Karpas-422 (cell line): Measurements from ENCODE around the gene OARD1. TPM values are rescaled to one million over a fixed set of nuclear protein-coding genes. Genes with fewer than 3 reads are reported as not detected.
"Not testable (repeated sequence)": the region's sequence is repeated elsewhere in the genome, so short reads cannot be mapped to it uniquely, and the experiment has no call there.

Experiments used
- DNase-seq: peaks from one replicate; pipeline ENCODE4 v3.0.0-alpha.2; 2015
- H2AFZ ChIP-seq: fragments of 200-600 bp; sonication (generic); 2 replicates; pipeline ENCODE4 v1.6.1; 2014; ENCODE audit warnings: antibody characterized with exemption, low read length, mixed read lengths
- H3K27ac ChIP-seq: fragments of 200-600 bp; sonication (generic); 2 replicates; pipeline ENCODE4 v1.5.1; 2014; ENCODE audit warnings: mild to moderate bottlenecking, low read length, moderate library complexity
- H3K27me3 ChIP-seq: fragments of 200-600 bp; sonication (generic); 2 replicates; pipeline ENCODE4 v1.6.1; 2014; ENCODE audit warnings: low read length, mixed read lengths
- H3K36me3 ChIP-seq: fragments of 200-600 bp; sonication (generic); 2 replicates; pipeline ENCODE4 v1.6.1; 2014; ENCODE audit warnings: low read length, mixed read lengths; ENCODE audit not compliant: insufficient read depth
- H3K4me1 ChIP-seq: fragments of 200-600 bp; sonication (generic); 2 replicates; pipeline ENCODE4 v1.6.1; 2014; ENCODE audit warnings: mild to moderate bottlenecking, low read length, mixed read lengths
- H3K4me2 ChIP-seq: fragments of 200-600 bp; sonication (generic); 2 replicates; pipeline ENCODE4 v1.6.1; 2014; ENCODE audit warnings: low read length, low read depth, mild to moderate bottlenecking; ENCODE audit not compliant: poor library complexity, severe bottlenecking
- H3K4me3 ChIP-seq: fragments of 200-600 bp; sonication (generic); 2 replicates; pipeline ENCODE4 v1.5.1; 2014; ENCODE audit warnings: mild to moderate bottlenecking, antibody characterized with exemption, low read length, mixed read lengths
- H3K79me2 ChIP-seq: fragments of 200-600 bp; sonication (generic); 2 replicates; pipeline ENCODE4 v1.6.1; 2014; ENCODE audit warnings: mild to moderate bottlenecking, low read length, mixed read lengths
- H3K9ac ChIP-seq: fragments of 200-600 bp; sonication (generic); 2 replicates; pipeline ENCODE4 v1.6.0; 2014; ENCODE audit warnings: low read length
- H3K9me2 ChIP-seq: fragments of 200-600 bp; sonication (generic), shearing (Covaris generic); replicated peaks from 2 replicates; pipeline ENCODE4 v1.6.0; 2014; ENCODE audit warnings: mild to moderate bottlenecking, low read length, moderate library complexity; ENCODE audit not compliant: insufficient read depth
- H3K9me3 ChIP-seq: fragments of 300-700, 200-600 bp; sonication (generic); 2 replicates; pipeline ENCODE4 v1.6.1; 2014; ENCODE audit warnings: low read length, mixed read lengths
- H4K20me1 ChIP-seq: fragments of 200-600 bp; sonication (generic); 2 replicates; pipeline ENCODE4 v1.6.1; 2014; ENCODE audit warnings: mild to moderate bottlenecking, antibody characterized with exemption, low read length, low read depth; ENCODE audit not compliant: insufficient read depth
- total RNA-seq: library from RNA; depleted of rRNA; stranded (reverse); fragments of >200 nt; shearing (Covaris generic); gene quantifications from 2 replicates; pipeline ENCODE4 v1.2.3, GENCODE V29; 2014; ENCODE audit warnings: low replicate concordance; rRNA removed

OARD1 gene
- total RNA-seq, 1 experiment from 2014 or later: 37.5 TPM

GRCh38 chr6:41021832-41022231 is 50.3 kb downstream of the OARD1 start:
- Histone ChIP-seq H2AFZ (no peak overlapping the region), H3K9ac (no peak overlapping the region)

GRCh38 chr6:41017663-41018062 is 54.5 kb downstream of the OARD1 start:
- H3K27ac ChIP-seq: no peak overlapping the region
- no peak overlapping the region for H3K9ac ChIP-seq
- H4K20me1 ChIP-seq: no peaks in the 10 kb centered on the region
- no peaks in the 10 kb centered on the region for H3K27me3 ChIP-seq
- H3K4me2 ChIP-seq: no peak overlapping the region
- H3K4me1 ChIP-seq: no peaks in the 10 kb centered on the region
- no peaks in the 10 kb centered on the region for H3K36me3 ChIP-seq
- DNase-seq: no peak
- H3K9me2 ChIP-seq: no peaks in the 10 kb centered on the region
- no peak overlapping the region for H2AFZ ChIP-seq
- H3K79me2 ChIP-seq: no peaks in the 10 kb centered on the region
- no peaks in the 10 kb centered on the region for H3K9me3 ChIP-seq
- no peak overlapping the region for H3K4me3 ChIP-seq

More at GRCh38 chr6:41021832-41022231, 50.3 kb downstream of the OARD1 start:
- H3K36me3 ChIP-seq: no peaks in the 10 kb centered on the region
- H3K9me2 ChIP-seq: no peaks in the 10 kb centered on the region
- no peak overlapping the region for H3K4me3 ChIP-seq
- H3K4me1 ChIP-seq: no peaks in the 10 kb centered on the region
- no peak for DNase-seq
- H3K79me2 ChIP-seq: no peaks in the 10 kb centered on the region
- H4K20me1 ChIP-seq: no peaks in the 10 kb centered on the region
- H3K27me3 ChIP-seq: no peaks in the 10 kb centered on the region
- no peaks in the 10 kb centered on the region for H3K9me3 ChIP-seq
- H3K27ac ChIP-seq: no peak overlapping the region
- H3K4me2 ChIP-seq: no peak overlapping the region

DNA sequence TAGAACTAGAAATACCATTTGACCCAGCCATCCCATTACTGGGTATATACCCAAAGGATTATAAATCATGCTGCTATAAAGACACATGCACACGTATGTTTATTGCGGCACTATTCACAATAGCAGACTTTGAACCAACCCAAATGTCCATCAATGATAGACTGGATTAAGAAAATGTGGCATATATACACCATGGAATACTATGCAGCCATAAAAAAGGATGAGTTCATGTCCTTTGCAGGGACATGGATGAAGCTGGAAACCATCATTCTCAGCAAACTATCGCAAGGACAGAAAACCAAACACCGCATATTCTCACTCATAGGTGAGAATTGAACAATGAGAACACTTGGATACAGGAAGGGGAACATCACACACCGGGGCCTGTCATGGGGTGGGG is 56.3 kb downstream of the OARD1 start:
- H3K27me3 ChIP-seq, H3K27ac ChIP-seq, H3K9me2 ChIP-seq, H2AFZ ChIP-seq, H3K9me3 ChIP-seq, H4K20me1 ChIP-seq, H3K4me3 ChIP-seq, DNase-seq, H3K4me1 ChIP-seq, H3K9ac ChIP-seq, H3K36me3 ChIP-seq, H3K4me2 ChIP-seq, H3K79me2 ChIP-seq: not testable (repeated sequence)

- H3K27me3 ChIP-seq: no peaks in the 10 kb centered on the region
- no peak overlapping the region for H2AFZ ChIP-seq
- DNase-seq: no peak
- no peaks in the 10 kb centered on the region for H3K36me3 ChIP-seq
- no peaks in the 10 kb centered on the region for H4K20me1 ChIP-seq
- H3K4me2 ChIP-seq: no peak overlapping the region
- no peaks in the 10 kb centered on the region for H3K79me2 ChIP-seq
- no peaks in the 10 kb centered on the region for H3K9me2 ChIP-seq
- H3K4me1 ChIP-seq: no peaks in the 10 kb centered on the region
- H3K27ac ChIP-seq: no peak overlapping the region
- no peak overlapping the region for H3K9ac ChIP-seq
- H3K9me3 ChIP-seq: no peaks in the 10 kb centered on the region
- H3K4me3 ChIP-seq: no peak overlapping the region
Measured at GRCh38 chr6:41014780-41015179, 57.4 kb downstream of the OARD1 start.

Other genes with a start within 250 kb of the OARD1 start
- 1.1 and 3.3 TPM in 2 replicates for gene UNC5CL, start 33.1 kb downstream of the OARD1 start, total RNA-seq
- not detected in 2 replicates for gene TSPO2, start 29.9 kb downstream of the OARD1 start, total RNA-seq
- not detected in 2 replicates for gene APOBEC2, start 19.2 kb downstream of the OARD1 start, total RNA-seq
- gene NFYA, start 618 bp upstream of the OARD1 start, total RNA-seq: 15.7 and 23.7 TPM in 2 replicates
- gene TREML1, start 82.0 kb upstream of the OARD1 start, total RNA-seq: not detected in 2 replicates
- gene TREM2, start 90.8 kb upstream of the OARD1 start, total RNA-seq: not detected in 2 replicates
- gene TREML2, start 128.8 kb upstream of the OARD1 start, total RNA-seq: 0.07 TPM in 1 of 2 replicates, not detected in the other
- gene TREML4, start 156.0 kb upstream of the OARD1 start, total RNA-seq: not detected in 2 replicates
- gene TREM1, start 214.3 kb upstream of the OARD1 start, total RNA-seq: not detected in 2 replicates